Nephron progenitor cell (in vitro differentiated cells): Measurements from ENCODE around the gene HOXC9.
A peak's percentile ranks its signal among the peaks of the same experiment; 100 is the strongest.

Source experiments
- DNase-seq: peaks from one replicate; pipeline ENCODE4 v3.0.0; 2021
- H3K27ac Mint-ChIP-seq: 2 replicates; pipeline ENCODE4 v1.8.0; 2021; ENCODE audit warnings: mild to moderate bottlenecking, moderate library complexity, mixed read lengths
- H3K27me3 Mint-ChIP-seq: 2 replicates; pipeline ENCODE4 v1.8.0; 2021; ENCODE audit warnings: mild to moderate bottlenecking, low read depth, mixed read lengths; ENCODE audit not compliant: poor library complexity
- H3K36me3 Mint-ChIP-seq: 2 replicates; pipeline ENCODE4 v1.8.0; 2021; ENCODE audit warnings: low read depth, mixed read lengths
- H3K4me1 Mint-ChIP-seq: 2 replicates; pipeline ENCODE4 v1.8.0; 2021; ENCODE audit warnings: mixed read lengths
- H3K4me3 Mint-ChIP-seq: 2 replicates; pipeline ENCODE4 v1.8.0; 2021; ENCODE audit warnings: mild to moderate bottlenecking, moderate library complexity, mixed read lengths
- H3K9me3 Mint-ChIP-seq: 2 replicates; pipeline ENCODE4 v1.8.0; 2021; ENCODE audit warnings: mild to moderate bottlenecking, moderate library complexity, mixed read lengths
- CTCF ChIP-seq: fragments of 200-600 bp; sonication (generic); IDR thresholded peaks from 2 replicates; pipeline ENCODE4 v1.5.0; 2021; ENCODE audit warnings: antibody characterized with exemption

The HOXC9 gene

DNA sequence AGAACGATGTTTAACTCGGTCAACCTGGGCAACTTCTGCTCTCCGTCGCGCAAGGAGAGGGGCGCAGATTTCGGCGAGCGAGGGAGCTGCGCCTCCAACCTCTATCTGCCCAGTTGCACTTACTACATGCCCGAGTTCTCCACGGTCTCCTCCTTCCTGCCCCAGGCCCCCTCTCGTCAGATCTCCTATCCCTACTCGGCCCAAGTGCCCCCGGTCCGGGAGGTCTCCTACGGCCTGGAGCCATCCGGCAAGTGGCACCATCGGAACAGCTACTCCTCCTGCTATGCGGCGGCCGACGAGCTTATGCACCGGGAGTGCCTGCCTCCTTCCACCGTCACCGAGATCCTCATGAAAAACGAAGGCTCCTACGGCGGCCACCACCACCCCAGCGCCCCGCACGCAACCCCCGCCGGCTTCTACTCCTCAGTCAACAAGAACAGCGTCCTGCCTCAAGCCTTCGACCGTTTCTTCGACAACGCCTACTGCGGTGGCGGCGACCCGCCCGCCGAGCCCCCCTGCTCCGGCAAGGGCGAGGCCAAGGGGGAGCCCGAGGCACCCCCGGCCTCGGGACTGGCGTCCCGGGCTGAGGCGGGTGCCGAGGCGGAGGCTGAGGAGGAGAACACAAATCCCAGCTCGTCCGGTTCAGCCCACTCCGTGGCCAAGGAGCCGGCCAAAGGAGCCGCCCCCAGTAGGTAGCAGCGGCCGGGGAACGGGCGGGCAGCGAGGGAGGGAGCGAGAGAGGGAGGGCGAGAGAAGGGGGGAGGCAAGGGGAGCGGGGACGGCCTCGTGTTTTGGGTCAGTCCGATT, 26.5 kb upstream of the HOXC9 start:
- H3K4me3 Mint-ChIP-seq, result peak overlapping the region; percentile 86
- no peak overlapping the region for H3K27ac Mint-ChIP-seq
- peaks cover 99% of the 10 kb centered on the region for H3K27me3 Mint-ChIP-seq
- no peak for TF ChIP-seq CTCF
- peaks cover 59% of the 10 kb centered on the region for H3K4me1 Mint-ChIP-seq
- no peaks in the 10 kb centered on the region for H3K9me3 Mint-ChIP-seq
- H3K36me3 Mint-ChIP-seq, result no peaks in the 10 kb centered on the region
- no peak for DNase-seq

- H3K27me3 Mint-ChIP-seq, result peaks cover 99% of the 10 kb centered on the region
- no peaks in the 10 kb centered on the region for H3K36me3 Mint-ChIP-seq
- peak within 1 kb of the TSS; percentile 89 for H3K4me3 Mint-ChIP-seq
- TF ChIP-seq CTCF, result no peak
- DNase-seq, result no peak
- peaks cover 63% of the 10 kb centered on the region for H3K4me1 Mint-ChIP-seq
- peak within 1 kb of the TSS; percentile 83 for H3K27ac Mint-ChIP-seq
- no peaks in the 10 kb centered on the region for H3K9me3 Mint-ChIP-seq
These were observed 25.6 kb upstream of the HOXC9 start, which contains the start of gene HOTAIR for GRCh38 chr12:53974084-53975063. HOTAIR (minus strand) TSS chr12:53974954.

- no peaks in the 10 kb centered on the region for H3K9me3 Mint-ChIP-seq
- TF ChIP-seq CTCF, result no peak
- peaks cover 99% of the 10 kb centered on the region for H3K27me3 Mint-ChIP-seq
- no peaks in the 10 kb centered on the region for H3K36me3 Mint-ChIP-seq
- peak overlapping the region; percentile 72 for H3K27ac Mint-ChIP-seq
- peak overlapping the region; percentile 89 for H3K4me3 Mint-ChIP-seq
- DNase-seq, result no peak
- H3K4me1 Mint-ChIP-seq, result peaks cover 70% of the 10 kb centered on the region
These were observed 24.9 kb upstream of the HOXC9 start for GRCh38 chr12:53975064-53975471.

DNA sequence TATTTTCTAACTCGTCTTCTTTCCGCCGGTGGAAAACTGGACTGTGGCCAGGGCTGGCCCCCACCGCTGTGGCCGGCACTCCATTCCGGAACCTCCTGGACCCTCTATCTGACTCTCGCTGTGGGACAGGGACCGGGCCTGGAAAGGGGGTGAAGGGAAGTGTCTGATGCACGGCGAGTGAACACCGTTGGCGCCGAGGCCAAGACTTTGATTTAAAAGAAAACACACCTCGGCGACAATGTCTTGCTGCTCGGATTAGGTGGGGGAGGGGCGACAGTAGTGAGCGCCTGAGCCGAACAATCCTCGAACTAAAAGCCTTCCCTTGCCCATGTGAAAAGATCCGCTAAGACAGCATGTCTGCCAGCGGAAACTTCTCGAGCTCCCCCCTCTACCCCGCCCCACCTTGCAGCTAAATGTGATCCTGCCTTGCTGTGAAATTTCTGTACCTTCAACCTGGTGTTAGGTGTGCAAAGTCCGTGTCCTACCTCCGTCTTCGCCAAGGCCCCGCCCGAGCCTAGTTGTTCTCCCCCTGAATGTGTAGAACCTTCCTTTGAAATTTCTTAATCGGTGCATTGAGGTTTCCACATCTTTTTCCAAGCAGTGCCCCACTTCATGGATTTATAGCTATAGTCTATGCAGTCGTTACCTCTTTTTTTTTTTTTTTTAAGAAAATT, 24.3 kb upstream of the HOXC9 start:
- TF ChIP-seq CTCF, result no peak
- DNase-seq, result no peak
- H3K27me3 Mint-ChIP-seq, result peaks cover 99% of the 10 kb centered on the region
- H3K4me3 Mint-ChIP-seq, result peak overlapping the region; percentile 89
- H3K27ac Mint-ChIP-seq, result peak overlapping the region; percentile 72
- no peaks in the 10 kb centered on the region for H3K36me3 Mint-ChIP-seq
- H3K9me3 Mint-ChIP-seq, result no peaks in the 10 kb centered on the region
- peaks cover 75% of the 10 kb centered on the region for H3K4me1 Mint-ChIP-seq

GRCh38 chr12:53976172-53976822, 23.7 kb upstream of the HOXC9 start:
- H3K27me3 Mint-ChIP-seq, result peaks cover 99% of the 10 kb centered on the region
- H3K4me1 Mint-ChIP-seq, result peaks cover 82% of the 10 kb centered on the region
- H3K4me3 Mint-ChIP-seq, result peak overlapping the region; percentile 89

More at GRCh38 chr12:53976172-53976822, 23.7 kb upstream of the HOXC9 start:
- Mint-ChIP-seq H3K36me3 (no peaks in the 10 kb centered on the region), H3K9me3 (no peaks in the 10 kb centered on the region), H3K27ac (no peak overlapping the region)
- TF ChIP-seq CTCF, result no peak
- DNase-seq, result no peak
